Measurements from ENCODE around the gene TMEM147.

TMEM147 gene

GRCh38 chr19:35543280-35544109, 1.9 kb upstream of the TMEM147 start:
- ChIA-PET CTCF (interaction anchor here (1.3 to 4.2 kb wide), 5 partner anchors 10 to 190 kb away, joined by 3 to 22 read pairs (median 4); no protein-coding TSS in a partner anchor), POLR2A (no interaction called here)
- no peak for DNase-seq (ENCODE audit: extremely low spot score)
- no peak for TF ChIP-seq CTCF (IDR thresholded peaks at IDR 0.05; ENCODE audit: control extremely low read depth, extremely low read depth, low read depth, missing control alignments)

GRCh38 chr19:35544110-35544802, 1.2 kb upstream of the TMEM147 start:
- ChIA-PET CTCF (interaction anchor here (1.3 to 4.2 kb wide), 4 partner anchors 10 to 191 kb away, joined by 3 to 22 read pairs (median 4); no protein-coding TSS in a partner anchor), POLR2A (no interaction called here)
- no peak for DNase-seq (ENCODE audit: extremely low spot score)
- no peak for TF ChIP-seq CTCF (IDR thresholded peaks at IDR 0.05; ENCODE audit: control extremely low read depth, extremely low read depth, low read depth, missing control alignments)

- CTCF ChIA-PET = interaction anchor here (4.4 kb wide), 1 partner anchor 12 kb away, joined by 44 read pairs; no protein-coding TSS in a partner anchor
- DNase-seq (ENCODE audit: extremely low spot score) = peak; percentile 76
- no peak for TF ChIP-seq CTCF (IDR thresholded peaks at IDR 0.05; ENCODE audit: control extremely low read depth, extremely low read depth, low read depth, missing control alignments)
- POLR2A ChIA-PET = no interaction called here
Observed at GRCh38 chr19:35545855-35546381, 492 bp downstream of the TMEM147 start.

- TF ChIP-seq CTCF (IDR thresholded peaks at IDR 0.05; ENCODE audit: control extremely low read depth, extremely low read depth, low read depth, missing control alignments) = no peak
- CTCF ChIA-PET = interaction anchor here (3.2 to 4.4 kb wide), 2 partner anchors 11 to 36 kb away, joined by 14 to 44 read pairs; no protein-coding TSS in a partner anchor
- POLR2A ChIA-PET = no interaction called here
- no peak for DNase-seq (ENCODE audit: extremely low spot score)
Observed at GRCh38 chr19:35546532-35546931, 1.1 kb downstream of the TMEM147 start.

GRCh38 chr19:35549174-35549788, 3.9 kb downstream of the TMEM147 start:
- ChIA-PET CTCF (interaction anchor here (0.7 to 4.4 kb wide), 29 partner anchors 8 to 383 kb away, joined by 3 to 49 read pairs (median 4); partner anchors contain the start of genes ATP4A, HAUS5 and PMIS2), POLR2A (no interaction called here)
- peak; percentile 84 for TF ChIP-seq CTCF (IDR thresholded peaks at IDR 0.05; ENCODE audit: control extremely low read depth, extremely low read depth, low read depth, missing control alignments)
- peak; percentile 81 for DNase-seq (ENCODE audit: extremely low spot score)
